Ammon's horn (tissue), 1 donor: ENCODE results near the gene KMT5B.
A peak's percentile ranks its signal among the peaks of the same experiment; 100 is the strongest.

Source experiments
- DNase-seq: peaks from one replicate; pipeline ENCODE4 v3.0.0-alpha.2; 2016; ENCODE audit warnings: low spot score

KMT5B gene

DNA sequence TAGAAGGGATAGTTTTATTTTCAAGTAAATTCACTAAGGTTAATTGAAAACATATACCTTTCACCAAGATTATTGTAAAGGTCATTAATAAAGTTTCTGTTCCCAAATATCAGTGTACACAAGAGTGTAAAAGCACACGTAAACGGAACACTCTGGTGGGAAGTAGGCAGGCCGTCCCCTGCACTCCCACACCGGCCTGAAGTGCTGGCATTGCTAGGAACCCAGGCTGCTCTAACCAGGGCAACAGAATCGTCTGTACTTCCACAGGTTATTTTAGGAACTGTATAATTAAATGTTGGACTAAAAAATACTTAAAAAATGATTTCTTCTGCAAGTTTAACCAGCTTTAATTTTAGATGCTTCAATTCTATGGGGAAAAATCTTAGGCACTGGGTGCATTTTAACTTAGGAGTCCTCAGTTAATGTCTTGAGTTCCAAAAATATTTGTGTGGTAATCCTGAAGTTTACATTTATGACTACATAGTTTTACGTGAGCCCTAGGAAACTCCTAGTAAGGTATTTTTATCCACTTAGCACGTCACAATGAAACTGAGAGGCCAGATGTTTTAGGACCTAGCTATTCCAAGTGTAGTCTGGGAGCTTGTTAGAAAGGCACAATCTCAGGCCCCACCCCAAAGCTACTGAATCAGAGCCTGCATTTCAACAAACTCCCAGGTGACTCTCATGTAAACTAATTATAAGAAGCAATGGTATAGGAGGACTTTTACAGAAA is 31.2 kb downstream of the KMT5B start:
- no peak for DNase-seq

GRCh38 chr11:68179847-68180246 is 33.2 kb downstream of the KMT5B start:
- no peak for DNase-seq

GRCh38 chr11:68177877-68178276 is 35.2 kb downstream of the KMT5B start:
- no peak for DNase-seq

DNA sequence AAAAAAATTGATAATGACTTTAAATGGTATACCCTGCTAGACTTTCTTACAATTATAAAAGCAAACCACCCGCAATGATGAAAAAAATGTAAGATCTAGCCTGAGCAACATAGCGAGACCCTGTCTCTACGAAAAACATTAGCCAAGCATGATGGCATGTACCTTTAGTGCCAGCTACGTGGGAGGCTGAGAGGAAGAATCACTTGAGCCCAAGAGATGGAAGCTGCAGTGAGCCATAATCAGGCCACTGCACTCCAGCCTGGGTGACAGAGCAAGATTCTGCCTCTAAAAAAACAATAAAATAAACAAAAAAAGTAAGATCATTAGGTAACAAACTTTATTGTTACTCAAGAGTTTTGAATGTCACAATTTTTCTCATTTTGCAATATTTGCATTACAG is 39.2 kb downstream of the KMT5B start:
- no peak for DNase-seq

DNA sequence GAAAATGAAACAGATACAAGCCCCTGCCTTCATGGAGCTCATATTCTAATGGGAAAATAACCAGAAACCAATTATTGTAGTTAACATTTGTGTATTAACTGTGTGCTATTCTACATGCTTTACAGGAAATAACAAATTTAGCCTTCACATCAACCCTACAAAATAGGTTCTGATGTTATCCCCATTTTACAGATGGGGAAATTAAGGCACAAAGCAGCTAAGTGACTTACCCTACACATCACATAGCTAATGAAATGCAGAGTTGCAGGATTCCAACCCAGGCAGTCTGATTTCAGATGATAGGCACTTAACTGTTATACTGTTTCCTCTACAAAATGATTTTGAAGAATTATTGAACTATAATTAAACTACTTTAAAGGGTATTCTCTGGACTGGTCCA is 43.7 kb downstream of the KMT5B start:
- DNase-seq = no peak

GRCh38 chr11:68168694-68169093 is 44.4 kb downstream of the KMT5B start:
- no peak for DNase-seq

GRCh38 chr11:68167474-68167873 is 45.6 kb downstream of the KMT5B start:
- DNase-seq = no peak

GRCh38 chr11:68166969-68167368 is 46.1 kb downstream of the KMT5B start:
- no peak for DNase-seq

- DNase-seq = no peak
Observed at GRCh38 chr11:68165601-68166000, 47.5 kb downstream of the KMT5B start.

- no peak for DNase-seq
Observed at GRCh38 chr11:68164437-68164836, 48.7 kb downstream of the KMT5B start.

DNA sequence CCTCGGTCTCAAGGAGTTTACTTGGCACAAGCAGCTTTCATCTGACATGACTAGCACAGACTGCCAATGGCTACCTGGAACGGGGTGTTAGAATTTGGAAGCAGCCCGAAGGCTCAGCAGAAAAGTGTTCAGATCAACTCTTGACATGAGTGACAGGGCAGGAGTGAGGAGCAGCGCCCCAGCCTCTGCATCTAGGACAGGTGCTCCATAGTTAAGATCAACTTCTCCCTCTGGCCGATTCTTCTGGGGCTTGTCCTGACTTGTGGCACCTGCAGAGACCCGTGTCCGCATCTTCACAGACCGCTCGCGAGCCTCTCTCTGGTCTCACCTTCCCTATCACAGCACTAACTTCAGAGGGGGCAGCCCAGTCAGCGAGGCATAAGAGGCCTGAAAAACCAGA is 49.4 kb downstream of the KMT5B start:
- DNase-seq = no peak

- DNase-seq = no peak
Observed at GRCh38 chr11:68160100-68160695, 52.9 kb downstream of the KMT5B start.

GRCh38 chr11:68159665-68160064 is 53.4 kb downstream of the KMT5B start:
- no peak for DNase-seq

GRCh38 chr11:68159161-68159560 is 53.9 kb downstream of the KMT5B start:
- no peak for DNase-seq

DNA sequence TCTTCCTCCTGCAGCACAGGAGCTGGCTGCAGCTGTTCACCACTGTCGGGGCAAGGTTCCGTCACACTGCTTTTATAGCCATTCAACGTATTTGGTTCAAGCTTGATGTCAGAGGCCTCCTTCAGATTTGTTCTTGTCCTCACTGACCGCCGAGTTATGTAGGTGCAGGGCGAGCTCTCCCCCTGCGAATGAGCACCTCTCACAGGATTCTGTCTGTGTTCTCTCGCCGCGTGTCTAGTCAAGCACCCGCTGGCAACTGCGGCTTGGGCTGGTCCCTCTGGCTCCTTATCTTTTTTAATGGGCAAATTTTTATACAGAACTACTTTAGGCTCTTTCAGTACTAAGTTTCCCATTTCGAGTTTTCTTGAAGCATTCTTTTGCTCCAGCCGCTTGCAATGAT is 54.5 kb downstream of the KMT5B start:
- DNase-seq = no peak

DNA sequence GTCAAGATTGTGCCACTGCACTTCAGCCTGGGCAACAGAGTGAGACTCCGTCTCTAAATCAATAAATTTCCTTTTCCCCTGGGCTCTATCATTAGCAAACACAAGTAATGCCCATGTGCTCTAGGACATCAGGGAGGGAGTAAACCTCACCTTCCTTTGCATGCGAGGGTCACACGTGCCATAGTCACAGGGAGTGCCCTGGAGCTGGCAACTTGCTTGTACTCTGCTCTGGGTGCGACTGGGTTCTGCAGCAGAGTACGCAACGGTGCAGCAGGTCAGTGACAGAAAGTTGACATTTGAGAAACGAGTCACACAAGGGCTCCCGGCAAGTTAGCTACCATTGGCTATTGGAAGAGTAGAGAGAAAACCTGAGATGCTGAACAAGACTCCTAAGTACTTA is 59.4 kb downstream of the KMT5B start:
- DNase-seq = no peak

- no peak for DNase-seq
Observed at GRCh38 chr11:68150037-68150436, 63.1 kb downstream of the KMT5B start.

DNA sequence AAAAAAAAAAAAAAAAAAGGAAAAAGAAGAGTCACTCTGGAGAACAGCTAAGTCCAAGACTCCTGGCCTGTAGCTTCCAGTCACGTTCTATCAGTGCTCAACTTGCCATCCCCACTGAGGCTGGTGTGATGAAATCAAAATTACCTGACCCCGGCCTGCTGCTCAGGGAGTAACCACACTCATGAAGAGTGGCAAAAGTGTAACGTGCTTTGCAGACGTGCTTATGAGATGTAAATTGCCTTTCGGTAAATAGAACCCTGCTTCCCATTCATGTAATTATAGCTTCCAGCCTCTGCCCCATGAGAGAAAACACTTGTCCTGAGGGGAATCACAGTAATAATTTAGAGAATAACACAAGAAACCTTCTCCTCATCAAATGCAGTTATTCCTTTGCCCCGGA is 63.7 kb downstream of the KMT5B start:
- no peak for DNase-seq

GRCh38 chr11:68148879-68149278 is 64.2 kb downstream of the KMT5B start:
- no peak for DNase-seq

GRCh38 chr11:68148071-68148805 is 64.9 kb downstream of the KMT5B start:
- DNase-seq = no peak

- peak; percentile 56 for DNase-seq
Observed at GRCh38 chr11:68146704-68147474, 66.2 kb downstream of the KMT5B start.

DNA sequence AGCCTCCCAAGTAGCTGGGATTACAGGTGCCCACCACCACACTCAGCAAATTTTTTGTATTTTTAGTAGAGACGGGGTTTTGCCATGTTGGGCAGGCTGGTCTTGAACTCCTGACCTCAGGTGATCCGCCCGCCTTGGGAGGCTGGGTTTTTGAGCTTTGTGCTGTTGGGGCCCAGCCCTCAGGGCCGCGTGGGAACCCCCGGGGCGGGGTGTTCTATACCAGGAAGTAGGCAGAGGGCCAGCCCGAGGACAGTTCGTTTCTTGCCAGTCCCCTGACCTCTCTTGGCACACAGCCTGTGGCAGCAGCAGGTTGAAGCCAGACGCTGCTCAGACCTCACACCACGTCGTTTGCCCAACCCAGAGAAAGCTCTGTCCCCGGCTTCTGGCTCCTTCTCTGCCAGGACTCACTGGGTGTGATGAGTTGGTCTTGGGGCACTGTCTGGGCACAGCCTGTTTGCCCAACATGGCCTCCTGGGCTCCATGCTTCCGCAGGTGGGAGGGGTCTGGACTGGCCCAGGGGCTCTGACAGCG is 67.0 kb downstream of the KMT5B start:
- DNase-seq = peak; percentile 62
